ENCODE data around the gene GRIK1. TPM values are rescaled to one million over a fixed set of nuclear protein-coding genes. Genes with fewer than 3 reads are reported as not detected.

Gene GRIK1
- polyA plus RNA-seq, 3 donors = not detected

DNA sequence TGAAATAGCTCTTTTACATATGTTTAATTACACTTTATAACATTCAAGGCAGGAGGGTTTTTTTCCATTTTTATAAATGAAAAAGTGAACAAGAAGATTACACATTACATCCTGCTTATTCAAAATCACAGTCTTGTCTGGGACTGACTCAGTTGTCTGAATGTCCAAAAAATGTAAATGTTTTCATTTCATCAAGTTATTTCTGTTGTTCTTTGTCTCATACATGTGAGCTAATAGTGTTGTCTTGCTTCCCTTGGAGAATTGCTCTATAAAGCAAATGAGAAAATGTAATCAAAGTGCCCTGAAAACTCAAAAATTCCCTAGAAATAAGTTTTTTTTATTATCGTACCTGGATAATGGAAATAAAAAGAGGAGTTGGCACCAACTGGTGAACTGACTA, 242.9 kb downstream of the GRIK1 start:
- Mint-ChIP-seq H3K4me1 (peaks cover 18% of the 10 kb centered on the region), H3K4me3 (no peak overlapping the region), H3K9me3 (peaks cover 0 to 13% (median 8%) of the 10 kb centered on the region in 7 donors), H3K27ac (no peak overlapping the region), H3K36me3 (no peaks in the 10 kb centered on the region), H3K27me3 (ENCODE audit: low read depth in 3 of 3) (peaks cover 0 to 4% (median 0%) of the 10 kb centered on the region in 3 donors)
- no peak for TF ChIP-seq CTCF (IDR thresholded peaks at IDR 0.05)
- no peak overlapping the region for H2AFZ ChIP-seq (ENCODE audit: insufficient read depth, low read depth, low read length, poor library complexity, severe bottlenecking)
- DNase-seq = no peak
- H3K4me2 ChIP-seq (replicated peaks; ENCODE audit: extremely low read depth, low read length, poor library complexity, severe bottlenecking) = no peak overlapping the region
- no peak overlapping the region for H3K4me3 ChIP-seq (replicated peaks in 1 of 3; ENCODE audit: low read depth in 2 of 3, low read length in 3 of 3)
- intact Hi-C loops (cut with micrococcal nuclease) = no loop called here
- H3K27ac ChIP-seq (ENCODE audit: low read depth in 1 of 2, low read length in 2 of 2) = no peak overlapping the region
- no peaks in the 10 kb centered on the region for H3K79me2 ChIP-seq (ENCODE audit: insufficient read depth, low read length)
- no CpG with 5 or more reads among the region's 1 CpG for WGBS (ENCODE audit: insufficient coverage)
- no peak overlapping the region for H3K9ac ChIP-seq (ENCODE audit: insufficient read depth, low read length, poor library complexity, severe bottlenecking)
- H3K27me3 ChIP-seq (ENCODE audit: control insufficient read depth in 2 of 2, insufficient read depth in 2 of 2, low read length in 2 of 2) = no peaks in the 10 kb centered on the region
- no peaks in the 10 kb centered on the region for H3K36me3 ChIP-seq (replicated peaks in 1 of 2; ENCODE audit: control insufficient read depth in 1 of 2, insufficient read depth in 2 of 2, low read length in 2 of 2)
- H4K20me1 ChIP-seq (ENCODE audit: insufficient read depth, low read length) = no peaks in the 10 kb centered on the region
- H3K4me1 ChIP-seq (ENCODE audit: control insufficient read depth in 1 of 2, insufficient read depth in 2 of 2, low read length in 2 of 2) = peaks cover 7 to 18% of the 10 kb centered on the region in 2 donors
- peaks cover 0 to 4% of the 10 kb centered on the region in 2 donors for H3K9me3 ChIP-seq (replicated peaks in 1 of 2; ENCODE audit: control insufficient read depth in 1 of 2, insufficient read depth in 1 of 2, low read length in 2 of 2)

DNA sequence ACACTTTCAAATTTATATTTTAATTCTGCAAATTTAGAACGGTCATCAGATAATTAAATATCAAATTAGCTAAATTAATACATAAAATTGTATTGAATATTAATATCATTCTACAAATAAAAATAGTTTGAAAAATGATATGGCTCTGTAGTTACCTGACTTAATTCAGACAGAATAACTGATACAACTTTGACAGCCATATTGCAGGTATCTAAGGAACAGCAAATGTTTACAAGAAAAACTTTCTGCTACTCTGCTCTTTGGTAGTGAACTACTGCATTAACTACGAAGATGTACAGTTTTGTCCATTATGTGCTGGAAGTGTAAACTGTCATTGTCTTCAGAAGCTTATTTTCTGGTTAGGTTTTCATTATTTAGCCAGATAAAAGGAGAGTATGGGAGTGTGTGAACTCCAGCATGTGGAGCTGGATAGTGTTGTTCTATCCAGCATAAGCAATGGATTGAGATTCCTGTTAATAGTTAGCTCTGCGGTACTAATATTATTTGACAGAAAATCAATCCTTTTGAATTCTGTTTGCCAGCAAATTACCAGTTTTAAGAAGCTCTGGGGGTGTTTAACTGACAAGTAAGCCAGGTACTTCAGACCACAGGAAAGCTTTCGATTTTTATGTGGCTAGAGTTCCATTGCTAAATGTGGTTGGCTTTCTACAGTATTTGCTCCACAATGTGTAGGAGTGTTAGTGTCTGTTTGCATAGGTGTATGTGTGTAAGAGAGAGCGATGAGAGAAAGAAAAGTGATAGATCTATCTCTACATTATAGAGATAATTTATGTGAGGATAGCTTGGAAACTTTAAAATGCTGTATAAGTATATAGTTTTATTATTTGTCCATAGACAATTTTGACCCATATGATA, 247.9 kb downstream of the GRIK1 start:
- H2AFZ ChIP-seq (ENCODE audit: insufficient read depth, low read depth, low read length, poor library complexity, severe bottlenecking) = no peak overlapping the region
- TF ChIP-seq CTCF (IDR thresholded peaks at IDR 0.05) = no peak
- peaks cover 5% of the 10 kb centered on the region for H3K4me1 Mint-ChIP-seq
- no peak overlapping the region for H3K27ac Mint-ChIP-seq
- intact Hi-C loops (cut with micrococcal nuclease) = no loop called here
- H3K9ac ChIP-seq (ENCODE audit: insufficient read depth, low read length, poor library complexity, severe bottlenecking) = no peak overlapping the region
- H3K4me2 ChIP-seq (replicated peaks; ENCODE audit: extremely low read depth, low read length, poor library complexity, severe bottlenecking) = no peak overlapping the region
- H3K4me3 Mint-ChIP-seq = no peak overlapping the region
- H3K4me3 ChIP-seq (replicated peaks in 1 of 3; ENCODE audit: low read depth in 2 of 3, low read length in 3 of 3) = no peak overlapping the region
- no peaks in the 10 kb centered on the region for H3K36me3 ChIP-seq (replicated peaks in 1 of 2; ENCODE audit: control insufficient read depth in 1 of 2, insufficient read depth in 2 of 2, low read length in 2 of 2)
- H3K27ac ChIP-seq (ENCODE audit: low read depth in 1 of 2, low read length in 2 of 2) = no peak overlapping the region
- H4K20me1 ChIP-seq (ENCODE audit: insufficient read depth, low read length) = no peaks in the 10 kb centered on the region
- peaks cover 0 to 5% (median 0%) of the 10 kb centered on the region in 3 donors for H3K27me3 Mint-ChIP-seq (ENCODE audit: low read depth in 3 of 3)
- 60% methylated on average over 1 of the region's 5 CpGs for WGBS (ENCODE audit: insufficient coverage)
- no peaks in the 10 kb centered on the region for H3K79me2 ChIP-seq (ENCODE audit: insufficient read depth, low read length)
- H3K27me3 ChIP-seq (ENCODE audit: control insufficient read depth in 2 of 2, insufficient read depth in 2 of 2, low read length in 2 of 2) = no peaks in the 10 kb centered on the region
- H3K36me3 Mint-ChIP-seq = no peaks in the 10 kb centered on the region
- H3K9me3 ChIP-seq (replicated peaks in 1 of 2; ENCODE audit: control insufficient read depth in 1 of 2, insufficient read depth in 1 of 2, low read length in 2 of 2) = no peaks in the 10 kb centered on the region
- peaks cover 0 to 2% (median 0%) of the 10 kb centered on the region in 7 donors for H3K9me3 Mint-ChIP-seq
- peaks cover 0 to 5% of the 10 kb centered on the region in 2 donors for H3K4me1 ChIP-seq (ENCODE audit: control insufficient read depth in 1 of 2, insufficient read depth in 2 of 2, low read length in 2 of 2)
- no peak for DNase-seq
